Naive B cell (primary cell): ENCODE data around the gene RAB24. TPM values are rescaled to one million over a fixed set of nuclear protein-coding genes. Genes with fewer than 3 reads are reported as not detected.
"Not testable (repeated sequence)": the region's sequence is repeated elsewhere in the genome, so short reads cannot be mapped to it uniquely, and the experiment has no call there.

Experiments
- ATAC-seq, 2 donors: fragments of 150-1000 bp; cut with Tn5 transposase; 2 replicates each; pipeline ENCODE4 v1.10.0; 2021; ENCODE audit warnings: low read depth in 2 of 2, mild to moderate bottlenecking in 2 of 2, moderate library complexity in 2 of 2
- DNase-seq: peaks from one replicate; pipeline ENCODE4 v3.0.0; 2022
- H3K27ac Mint-ChIP-seq, 6 donors: one replicate each; pipeline ENCODE4 v1.8.0; 2020 to 2022; ENCODE audit warnings: mild to moderate bottlenecking in 6 of 6, mixed read lengths in 6 of 6, moderate library complexity in 5 of 6, inconsistent platforms in 2 of 6
- H3K27me3 Mint-ChIP-seq, 3 donors: one replicate each; pipeline ENCODE4 v1.8.0; 2021 to 2022; ENCODE audit warnings: mixed read lengths in 3 of 3, mild to moderate bottlenecking in 1 of 3
- H3K36me3 Mint-ChIP-seq, 2 donors: one replicate each; pipeline ENCODE4 v1.8.0; 2020 to 2022; ENCODE audit warnings: mixed read lengths in 2 of 2, inconsistent platforms in 1 of 2, mild to moderate bottlenecking in 1 of 2
- H3K4me1 Mint-ChIP-seq, 3 donors: one replicate each; pipeline ENCODE4 v1.8.0; 2020 to 2022; ENCODE audit warnings: mixed read lengths in 3 of 3, inconsistent platforms in 1 of 3, mild to moderate bottlenecking in 1 of 3, moderate library complexity in 1 of 3
- H3K4me3 Mint-ChIP-seq, 8 donors: one replicate each; pipeline ENCODE4 v1.8.0; 2020 to 2022; ENCODE audit warnings: mild to moderate bottlenecking in 8 of 8, mixed read lengths in 8 of 8, moderate library complexity in 8 of 8, inconsistent platforms in 2 of 8
- H3K9me3 Mint-ChIP-seq, 7 donors: one replicate each; pipeline ENCODE4 v1.8.0; 2020 to 2022; ENCODE audit warnings: mixed read lengths in 7 of 7, mild to moderate bottlenecking in 5 of 7, inconsistent platforms in 2 of 7, moderate library complexity in 1 of 7
- polyA plus RNA-seq, 6 donors: library from polyadenylated mRNA; unstranded; fragments of 300-500 nt; fragmentation: Illumina TruSeq; gene quantifications; one replicate each; pipeline ENCODE4 v1.2.3, GENCODE V29; 2021; ENCODE audit warnings: low read depth in 6 of 6

RAB24 gene
- polyA plus RNA-seq, 6 donors from 2014 or later: 33.0 to 79.5 (median 47.3) TPM

DNA sequence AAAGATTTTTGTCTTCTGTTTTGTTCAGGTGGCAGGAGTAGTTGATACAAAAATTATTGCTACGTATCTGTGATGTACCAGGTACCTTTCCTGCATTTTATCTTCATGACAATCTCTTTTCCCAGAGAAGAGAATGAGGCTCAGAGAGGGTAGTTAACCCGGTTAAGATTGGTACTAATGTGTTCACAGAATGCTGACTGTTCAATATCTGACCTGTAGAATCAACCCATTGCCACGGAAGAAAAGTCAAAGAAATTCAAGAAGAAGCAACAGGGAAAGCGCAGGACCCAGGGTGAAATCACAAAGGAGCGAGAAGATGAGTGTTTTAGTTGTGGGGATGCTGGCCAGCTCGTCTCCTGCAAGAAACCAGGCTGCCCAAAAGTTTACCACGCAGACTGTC lies 11.8 kb downstream of the RAB24 start:
- Mint-ChIP-seq H3K27ac (peak overlapping the region in 3 of 6 donors; percentile 16 to 47 (median 23)), H3K9me3 (no peaks in the 10 kb centered on the region)
- DNase-seq: no peak

GRCh38 chr5:177290816-177291596 lies 12.5 kb downstream of the RAB24 start:
- H3K36me3 Mint-ChIP-seq: peaks cover 17 to 21% of the 10 kb centered on the region in 2 donors
- DNase-seq (no peak), ATAC-seq (peak; percentile 65 to 66)
- no peaks in the 10 kb centered on the region for H3K27me3 Mint-ChIP-seq
- peak overlapping the region in 4 of 6 donors; percentile 57 to 70 (median 62) for H3K27ac Mint-ChIP-seq
- H3K4me1 Mint-ChIP-seq: peaks cover 19 to 25% (median 25%) of the 10 kb centered on the region in 3 donors
- H3K9me3 Mint-ChIP-seq: no peaks in the 10 kb centered on the region
- H3K4me3 Mint-ChIP-seq: peak overlapping the region in 4 of 8 donors; percentile 2 to 35 (median 32)

More for the DNA sequence above, 11.8 kb downstream of the RAB24 start:
- Mint-ChIP-seq H3K4me3 (no peak overlapping the region), H3K36me3 (peaks cover 13 to 19% of the 10 kb centered on the region in 2 donors), H3K4me1 (peaks cover 26 to 33% (median 32%) of the 10 kb centered on the region in 3 donors), H3K27me3 (no peaks in the 10 kb centered on the region)
- ATAC-seq: no peak

DNA sequence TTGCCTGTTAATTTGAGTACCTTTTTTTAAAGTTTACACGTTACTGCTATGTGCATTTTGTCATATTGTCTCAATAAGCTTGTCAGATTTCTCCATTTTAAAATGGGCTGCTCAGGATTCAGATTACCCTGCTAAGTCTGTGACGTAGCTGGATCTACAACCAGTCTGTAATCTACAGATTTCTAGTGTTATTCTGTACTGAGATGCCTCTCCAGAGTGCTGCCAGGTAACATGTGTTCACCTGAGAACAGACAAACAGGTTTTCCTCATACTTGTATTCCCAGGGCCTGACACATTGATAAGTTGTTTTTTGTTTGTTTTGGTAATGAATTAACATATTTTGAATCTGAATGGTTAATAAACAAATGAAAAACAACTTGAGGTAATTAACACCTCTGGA lies 15.3 kb downstream of the RAB24 start:
- ATAC-seq (no peak), DNase-seq (no peak)
- H3K27ac Mint-ChIP-seq: no peak overlapping the region
- no peaks in the 10 kb centered on the region for H3K9me3 Mint-ChIP-seq
- no peaks in the 10 kb centered on the region for H3K27me3 Mint-ChIP-seq
- peaks cover 25 to 32% of the 10 kb centered on the region in 2 donors for H3K36me3 Mint-ChIP-seq
- no peak overlapping the region for H3K4me3 Mint-ChIP-seq
- peaks cover 10 to 17% (median 15%) of the 10 kb centered on the region in 3 donors for H3K4me1 Mint-ChIP-seq

DNA sequence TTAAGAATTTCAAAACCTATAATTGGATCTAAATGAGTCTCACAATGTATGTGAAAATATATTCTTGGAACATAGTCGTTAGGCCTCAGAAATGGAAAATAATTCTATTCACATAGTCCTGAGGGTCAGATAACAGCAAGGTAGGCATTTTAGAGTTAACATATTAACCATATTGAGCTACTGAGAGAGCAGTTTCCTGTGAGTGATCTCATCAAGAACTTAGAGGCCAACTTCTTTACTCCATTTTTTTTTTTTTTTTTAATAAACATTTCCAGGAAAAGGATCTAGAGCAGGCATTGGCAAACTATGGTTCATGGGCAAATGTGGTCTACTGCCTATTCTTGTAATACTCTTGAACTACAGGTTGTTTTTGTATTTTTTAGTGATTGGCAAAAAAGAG lies 26.6 kb downstream of the RAB24 start:
- peaks cover 29 to 45% of the 10 kb centered on the region in 2 donors for H3K36me3 Mint-ChIP-seq
- peak overlapping the region in 1 of 6 donors; percentile 33 for H3K27ac Mint-ChIP-seq
- no peaks in the 10 kb centered on the region for H3K27me3 Mint-ChIP-seq
- DNase-seq (no peak), ATAC-seq (no peak)
- no peaks in the 10 kb centered on the region for H3K9me3 Mint-ChIP-seq
- H3K4me3 Mint-ChIP-seq: no peak overlapping the region
- H3K4me1 Mint-ChIP-seq: peaks cover 0 to 2% (median 0%) of the 10 kb centered on the region in 3 donors

DNA sequence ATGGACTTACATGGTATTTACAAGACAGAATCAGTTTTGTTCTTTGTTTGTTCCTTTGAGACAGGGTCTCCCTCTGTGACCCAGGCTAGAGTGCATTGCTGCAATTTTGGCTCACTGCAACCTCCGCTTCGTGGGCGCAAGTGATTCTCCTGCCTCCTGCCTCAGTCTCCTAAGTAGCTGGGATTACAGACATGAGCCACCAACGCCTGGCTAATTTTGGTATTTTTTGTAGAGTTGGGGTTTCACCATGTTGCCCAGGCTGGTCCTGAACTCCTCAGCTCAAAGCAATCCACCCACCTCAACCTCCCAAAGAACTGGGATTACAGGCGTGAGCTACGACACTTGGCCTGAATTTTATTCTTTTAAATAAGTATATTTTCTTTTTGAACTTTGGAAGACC lies 27.6 kb downstream of the RAB24 start:
- H3K4me3 Mint-ChIP-seq: no peak overlapping the region
- H3K4me1 Mint-ChIP-seq: peaks cover 0 to 2% (median 0%) of the 10 kb centered on the region in 3 donors
- ATAC-seq: no peak
- H3K36me3 Mint-ChIP-seq: peaks cover 27 to 42% of the 10 kb centered on the region in 2 donors
- no peaks in the 10 kb centered on the region for H3K27me3 Mint-ChIP-seq
- H3K27ac Mint-ChIP-seq: no peak overlapping the region
- DNase-seq: no peak
- no peaks in the 10 kb centered on the region for H3K9me3 Mint-ChIP-seq

- peaks cover 34 to 35% of the 10 kb centered on the region in 2 donors for H3K36me3 Mint-ChIP-seq
- H3K4me1 Mint-ChIP-seq: peaks cover 0 to 4% (median 0%) of the 10 kb centered on the region in 3 donors
- DNase-seq (no peak), ATAC-seq (no peak)
- H3K27me3 Mint-ChIP-seq: no peaks in the 10 kb centered on the region
- no peak overlapping the region for H3K27ac Mint-ChIP-seq
- no peak overlapping the region for H3K4me3 Mint-ChIP-seq
- no peaks in the 10 kb centered on the region for H3K9me3 Mint-ChIP-seq
Measured at GRCh38 chr5:177271113-177271512, 32.4 kb downstream of the RAB24 start.

DNA sequence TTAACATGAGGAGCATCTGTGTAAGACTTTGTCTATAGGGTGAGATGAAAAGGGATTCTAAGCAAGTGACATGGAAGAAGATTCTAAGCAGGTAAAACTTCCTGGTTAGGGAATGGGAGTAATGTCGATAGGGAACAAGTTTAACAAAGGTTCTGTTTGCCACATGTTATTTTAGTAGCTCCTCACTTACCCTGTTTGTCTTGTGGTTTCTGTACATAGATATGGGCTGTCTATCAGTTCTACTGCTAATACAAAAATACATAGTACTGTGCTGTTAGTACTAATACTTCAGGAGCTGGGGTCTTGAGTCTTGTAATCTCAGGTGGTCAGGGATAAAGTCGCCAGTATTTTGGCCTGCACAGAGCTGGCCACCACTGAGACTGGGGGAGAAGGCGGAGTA lies 32.9 kb downstream of the RAB24 start:
- H3K36me3 Mint-ChIP-seq: peaks cover 35 to 36% of the 10 kb centered on the region in 2 donors
- peaks cover 0 to 4% (median 0%) of the 10 kb centered on the region in 3 donors for H3K4me1 Mint-ChIP-seq
- no peak overlapping the region for H3K27ac Mint-ChIP-seq
- ATAC-seq (no peak), DNase-seq (no peak)
- no peaks in the 10 kb centered on the region for H3K9me3 Mint-ChIP-seq
- no peak overlapping the region for H3K4me3 Mint-ChIP-seq
- H3K27me3 Mint-ChIP-seq: no peaks in the 10 kb centered on the region

DNA sequence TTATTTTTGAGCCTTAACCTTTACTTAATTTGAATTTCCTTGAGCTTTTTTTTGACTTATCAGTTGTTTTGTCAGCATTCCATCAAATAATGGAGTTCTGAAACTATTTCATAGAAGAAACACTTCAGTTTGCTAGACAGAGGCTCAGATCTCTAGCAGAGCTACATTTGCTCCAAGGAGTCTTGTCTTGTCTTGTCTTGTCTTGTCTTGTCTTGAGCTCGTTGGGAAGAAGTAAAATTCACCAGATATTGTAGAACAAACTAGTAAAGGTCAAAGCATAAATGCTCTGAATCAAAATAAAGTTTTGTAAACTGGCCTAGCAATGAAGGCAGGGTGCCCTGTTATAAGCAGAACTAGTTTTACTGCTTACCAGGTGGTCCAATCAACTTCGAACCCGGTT lies 33.5 kb downstream of the RAB24 start:
- H3K4me1 Mint-ChIP-seq: peaks cover 0 to 4% (median 0%) of the 10 kb centered on the region in 3 donors
- H3K4me3 Mint-ChIP-seq: no peak overlapping the region
- H3K36me3 Mint-ChIP-seq: peaks cover 33 to 35% of the 10 kb centered on the region in 2 donors
- H3K27me3 Mint-ChIP-seq: no peaks in the 10 kb centered on the region
- no peak for DNase-seq
- peak overlapping the region in 1 of 6 donors; percentile 7 for H3K27ac Mint-ChIP-seq
- no peaks in the 10 kb centered on the region for H3K9me3 Mint-ChIP-seq
- ATAC-seq: no peak

- Mint-ChIP-seq H3K4me3 (no peak overlapping the region), H3K27ac (peak overlapping the region in 2 of 6 donors; percentile 28 to 30), H3K4me1 (peaks cover 0 to 4% (median 0%) of the 10 kb centered on the region in 3 donors), H3K9me3 (no peaks in the 10 kb centered on the region), H3K27me3 (no peaks in the 10 kb centered on the region), H3K36me3 (peaks cover 31 to 35% of the 10 kb centered on the region in 2 donors)
- ATAC-seq (no peak), DNase-seq (no peak)
Measured at GRCh38 chr5:177269232-177269895, 34.2 kb downstream of the RAB24 start.

DNA sequence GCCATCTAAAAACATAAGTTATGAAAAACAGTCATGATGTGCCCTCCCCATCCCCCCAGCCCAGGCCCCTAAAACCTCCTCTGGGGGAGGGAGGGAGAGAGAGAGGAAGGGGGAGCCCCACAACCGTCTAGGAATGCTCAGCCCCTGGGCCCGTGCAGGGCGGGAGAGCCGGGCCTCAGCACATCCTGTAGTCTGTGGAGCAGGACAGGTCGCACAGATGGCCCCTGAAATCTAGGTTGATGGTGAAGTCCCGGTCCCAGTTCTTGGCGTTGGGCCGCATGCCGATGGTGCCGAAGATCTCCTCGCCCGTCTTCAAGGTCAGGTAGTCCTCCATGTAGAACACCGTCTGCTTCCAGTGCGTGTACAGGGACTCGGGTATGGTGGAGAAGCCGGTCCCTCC lies 38.1 kb downstream of the RAB24 start:
- no peak overlapping the region for H3K4me3 Mint-ChIP-seq
- H3K4me1 Mint-ChIP-seq: peaks cover 0 to 1% (median 0%) of the 10 kb centered on the region in 3 donors
- no peak for DNase-seq
- no peak for ATAC-seq
- H3K27me3 Mint-ChIP-seq: no peaks in the 10 kb centered on the region
- peaks cover 14 to 19% of the 10 kb centered on the region in 2 donors for H3K36me3 Mint-ChIP-seq
- H3K27ac Mint-ChIP-seq: peak overlapping the region in 2 of 6 donors; percentile 27 to 36
- H3K9me3 Mint-ChIP-seq: no peaks in the 10 kb centered on the region

DNA sequence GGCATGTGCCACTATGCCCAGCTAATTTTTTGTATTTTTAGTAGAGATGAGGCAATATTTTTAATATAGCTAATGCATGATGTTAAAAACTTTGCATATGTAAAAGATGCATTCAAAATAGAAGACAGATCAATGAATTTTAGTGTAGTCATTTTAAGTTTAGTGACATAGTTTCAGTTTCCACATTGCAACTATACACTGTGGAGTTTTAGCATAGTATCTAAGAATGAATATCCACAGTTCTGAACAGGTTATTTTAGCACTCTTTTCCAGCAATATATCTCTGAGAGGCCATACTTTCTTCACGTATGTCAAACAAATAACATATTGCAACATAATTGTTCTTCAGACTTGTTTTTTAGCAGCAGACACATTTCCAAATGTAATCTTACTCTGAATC lies 39.3 kb downstream of the RAB24 start:
- H3K4me3 Mint-ChIP-seq: no peak overlapping the region
- peaks cover 8 to 17% of the 10 kb centered on the region in 2 donors for H3K36me3 Mint-ChIP-seq
- DNase-seq (no peak), ATAC-seq (no peak)
- H3K4me1 Mint-ChIP-seq: no peaks in the 10 kb centered on the region
- H3K27ac Mint-ChIP-seq: no peak overlapping the region
- no peaks in the 10 kb centered on the region for H3K9me3 Mint-ChIP-seq
- no peaks in the 10 kb centered on the region for H3K27me3 Mint-ChIP-seq

GRCh38 chr5:177261510-177261909 lies 42.0 kb downstream of the RAB24 start:
- peaks cover 0 to 16% of the 10 kb centered on the region in 2 donors for H3K36me3 Mint-ChIP-seq

GRCh38 chr5:177260961-177261360 lies 42.6 kb downstream of the RAB24 start:
- peaks cover 0 to 11% of the 10 kb centered on the region in 2 donors for H3K36me3 Mint-ChIP-seq

More at GRCh38 chr5:177261510-177261909, 42.0 kb downstream of the RAB24 start:
- no peak overlapping the region for H3K4me3 Mint-ChIP-seq
- no peaks in the 10 kb centered on the region for H3K27me3 Mint-ChIP-seq
- no peak overlapping the region for H3K27ac Mint-ChIP-seq
- H3K9me3 Mint-ChIP-seq: no peaks in the 10 kb centered on the region
- H3K4me1 Mint-ChIP-seq: no peaks in the 10 kb centered on the region
- ATAC-seq (no peak), DNase-seq (no peak)

DNA sequence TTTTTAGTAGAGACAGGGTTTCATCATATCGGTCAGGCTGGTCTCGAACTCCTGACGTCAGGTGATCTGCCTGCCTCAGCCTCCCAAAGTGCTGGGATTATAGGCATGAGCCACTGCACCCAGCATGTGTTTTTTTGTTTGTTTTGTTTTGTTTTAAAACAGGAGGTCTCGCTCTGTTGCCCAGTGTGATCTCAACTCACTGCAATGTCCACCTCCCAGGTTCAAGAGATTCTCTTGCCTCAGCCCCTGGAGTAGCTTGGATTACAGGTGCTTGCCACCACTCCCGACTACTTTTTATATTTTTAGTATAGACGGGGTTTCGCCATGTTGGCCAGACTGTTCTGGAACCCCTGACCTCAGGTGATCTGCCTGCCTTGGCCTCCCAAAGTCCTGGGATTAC lies 44.8 kb downstream of the RAB24 start:
- not testable (repeated sequence) for H3K9me3 Mint-ChIP-seq, ATAC-seq, H3K27me3 Mint-ChIP-seq, H3K4me3 Mint-ChIP-seq, DNase-seq, H3K4me1 Mint-ChIP-seq
- H3K27ac Mint-ChIP-seq: peak overlapping the region in 2 of 6 donors; percentile 44 to 87
- H3K36me3 Mint-ChIP-seq: peaks cover 0 to 12% of the 10 kb centered on the region in 2 donors

More at GRCh38 chr5:177260961-177261360, 42.6 kb downstream of the RAB24 start:
- Mint-ChIP-seq H3K4me3 (no peak overlapping the region), H3K27me3 (no peaks in the 10 kb centered on the region), H3K9me3 (no peaks in the 10 kb centered on the region), H3K27ac (no peak overlapping the region), H3K4me1 (no peaks in the 10 kb centered on the region)
- no peak for DNase-seq
- ATAC-seq: no peak
